Fibroblast of pulmonary artery (primary cell): ENCODE results near the gene MBNL2.
A peak's percentile ranks its signal among the peaks of the same experiment; 100 is the strongest.

Experiments used
- DNase-seq: peaks from one replicate; pipeline ENCODE4 v3.0.0-alpha.2; 2010; ENCODE audit warnings: low read depth
- H3K4me3 ChIP-seq: replicated peaks from 2 replicates; pipeline ENCODE4 v1.5.1; 2011; ENCODE audit warnings: low read depth, mild to moderate bottlenecking, control low read depth, low read length, moderate library complexity
- CTCF ChIP-seq: IDR thresholded peaks from 2 replicates; pipeline ENCODE4 v1.5.1; 2011; ENCODE audit warnings: mild to moderate bottlenecking, control low read depth, low read length, inconsistent platforms; ENCODE audit errors: missing control alignments

MBNL2 gene

GRCh38 chr13:97194479-97194878 is 27.7 kb upstream of the MBNL2 start:
- TF ChIP-seq CTCF: no peak
- no peak overlapping the region for H3K4me3 ChIP-seq
- peak; percentile 56 for DNase-seq

GRCh38 chr13:97196340-97196739 is 25.8 kb upstream of the MBNL2 start:
- no peak for TF ChIP-seq CTCF
- no peak overlapping the region for H3K4me3 ChIP-seq
- DNase-seq: no peak

GRCh38 chr13:97198753-97199152 is 23.4 kb upstream of the MBNL2 start:
- no peak for TF ChIP-seq CTCF
- no peak for DNase-seq
- no peak overlapping the region for H3K4me3 ChIP-seq

- no peak for TF ChIP-seq CTCF
- H3K4me3 ChIP-seq: no peak overlapping the region
- no peak for DNase-seq
Measured at GRCh38 chr13:97199451-97199850, 22.7 kb upstream of the MBNL2 start.

GRCh38 chr13:97200081-97200942 is 21.8 kb upstream of the MBNL2 start:
- no peak for DNase-seq
- no peak for TF ChIP-seq CTCF
- no peak overlapping the region for H3K4me3 ChIP-seq

GRCh38 chr13:97202761-97203160 is 19.4 kb upstream of the MBNL2 start:
- no peak overlapping the region for H3K4me3 ChIP-seq
- no peak for DNase-seq
- TF ChIP-seq CTCF: no peak

- H3K4me3 ChIP-seq: no peak overlapping the region
- DNase-seq: no peak
- no peak for TF ChIP-seq CTCF
Measured at GRCh38 chr13:97205465-97205864, 16.7 kb upstream of the MBNL2 start.
